GM12878 (cell line): ENCODE results near the gene CCDC78.

Experiments
- BCL3 ChIP-seq: IDR thresholded peaks from 2 replicates; pipeline ENCODE4 v1.6.1; 2011; ENCODE audit warnings: borderline replicate concordance, low read depth, mild to moderate bottlenecking, moderate library complexity, low read length; ENCODE audit not compliant: insufficient read depth, poor library complexity, severe bottlenecking
- CTCF ChIP-seq, 3 experiments: IDR thresholded peaks in 2 of 3; conservative IDR thresholded peaks in 1 of 3; 2 replicates each; pipeline ENCODE4 v1.5.1; 2011; ENCODE audit warnings: low read depth in 3 of 3, low read length in 3 of 3, mild to moderate bottlenecking in 3 of 3, control low read depth in 2 of 3, moderate library complexity in 2 of 3, inconsistent platforms in 1 of 3, mixed read lengths in 1 of 3; ENCODE audit not compliant: control insufficient read depth in 2 of 3, insufficient read depth in 1 of 3; ENCODE audit errors: extremely low read depth in 1 of 3
- EP300 ChIP-seq, 2 experiments: fragments of 150-350 bp in 1 of 2; IDR thresholded peaks; 2 replicates each; pipeline ENCODE4 v1.6.1; 2011 to 2012; ENCODE audit warnings: low read depth in 2 of 2, low read length in 2 of 2, borderline replicate concordance in 1 of 2, improper control_type of control experiment in 1 of 2, inconsistent platforms in 1 of 2; ENCODE audit not compliant: control insufficient read depth in 1 of 2
- FOXK2 ChIP-seq: fragments of 450-650 bp; IDR thresholded peaks from 2 replicates; pipeline ENCODE4 v1.6.1; 2017; ENCODE audit warnings: mild to moderate bottlenecking, moderate library complexity
- GABPA ChIP-seq: IDR thresholded peaks from 2 replicates; pipeline ENCODE4 v1.6.1; 2014; ENCODE audit warnings: antibody characterized with exemption, low read depth, mild to moderate bottlenecking, inconsistent platforms
- NRF1 ChIP-seq: conservative IDR thresholded peaks from 2 replicates; pipeline ENCODE4 v1.6.1; 2011; ENCODE audit warnings: mild to moderate bottlenecking, low read depth, low read length, improper control_type of control experiment
- PAX8 ChIP-seq: fragments of 450-650 bp; IDR thresholded peaks from 2 replicates; pipeline ENCODE4 v1.6.1; 2017; ENCODE audit warnings: mild to moderate bottlenecking, moderate library complexity
- SREBF2 ChIP-seq: IDR thresholded peaks from 2 replicates; pipeline ENCODE4 v1.6.1; 2012; ENCODE audit warnings: mild to moderate bottlenecking, low read length
- SRF ChIP-seq, 2 experiments: IDR thresholded peaks; 2 replicates each; pipeline ENCODE4 v1.6.1; 2011; ENCODE audit warnings: low read depth in 2 of 2, low read length in 2 of 2, mild to moderate bottlenecking in 1 of 2, moderate library complexity in 1 of 2
- TF ChIP-seq, protein P1 (sequence below): fragments of 150-350 bp; IDR thresholded peaks from 2 replicates; pipeline ENCODE4 v1.6.1; 2014; ENCODE audit warnings: mild to moderate bottlenecking, low read depth, low read length

DNA sequence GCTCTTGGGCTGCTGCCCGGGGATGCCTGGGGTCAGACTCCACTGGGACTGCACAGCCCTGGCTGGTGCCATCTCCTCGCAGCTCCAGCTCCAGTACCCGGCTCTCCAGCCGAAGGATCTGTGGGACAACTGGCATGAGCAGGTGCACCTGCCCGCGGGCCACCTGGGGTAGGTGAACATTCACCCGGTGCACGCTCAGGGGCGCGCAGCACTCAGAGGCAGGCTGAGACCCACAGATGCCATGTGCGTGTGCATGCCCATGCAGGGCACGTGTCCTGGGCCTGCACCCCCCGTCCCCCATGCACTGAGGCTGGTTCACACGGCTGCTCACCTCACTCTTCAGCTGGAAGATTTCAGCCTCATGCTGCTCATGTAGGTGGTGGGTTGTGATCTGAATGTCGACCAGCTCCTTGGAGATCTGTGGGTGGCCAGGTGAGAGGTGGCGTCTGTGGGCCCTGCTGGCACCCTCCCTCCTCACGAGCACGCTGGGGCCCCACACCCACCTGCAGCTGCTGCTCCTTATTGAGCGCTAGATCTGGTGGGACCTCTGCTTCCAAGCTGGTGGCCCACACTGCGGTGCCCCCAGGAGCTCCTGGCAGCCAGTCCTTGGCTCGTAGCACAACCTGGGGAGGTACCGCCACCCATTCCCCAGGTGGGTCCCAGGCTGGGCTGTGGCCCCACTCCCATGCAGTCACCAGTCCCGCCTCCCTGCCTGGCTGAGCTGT is 618 bp downstream of the CCDC78 start:
- TF ChIP-seq CTCF (IDR thresholded peaks at IDR 0.05 in 2 of 3, conservative IDR thresholded peaks at IDR 0.05 in 1 of 3; ENCODE audit: control insufficient read depth in 2 of 3, extremely low read depth in 1 of 3, insufficient read depth in 1 of 3, low read depth in 3 of 3, low read length in 3 of 3) (no peak), GABPA (no peak), SREBF2 (no peak), FOXK2 (no peak), BCL3 (no peak), EP300 (IDR thresholded peaks at IDR 0.05; ENCODE audit: borderline replicate concordance in 1 of 2, control insufficient read depth in 1 of 2, low read depth in 2 of 2, low read length in 2 of 2) (no peak), NRF1 (no peak), PAX8 (no peak), SRF (IDR thresholded peaks at IDR 0.05; ENCODE audit: low read depth in 2 of 2, low read length in 2 of 2) (no peak)
- TF ChIP-seq, protein P1, sequence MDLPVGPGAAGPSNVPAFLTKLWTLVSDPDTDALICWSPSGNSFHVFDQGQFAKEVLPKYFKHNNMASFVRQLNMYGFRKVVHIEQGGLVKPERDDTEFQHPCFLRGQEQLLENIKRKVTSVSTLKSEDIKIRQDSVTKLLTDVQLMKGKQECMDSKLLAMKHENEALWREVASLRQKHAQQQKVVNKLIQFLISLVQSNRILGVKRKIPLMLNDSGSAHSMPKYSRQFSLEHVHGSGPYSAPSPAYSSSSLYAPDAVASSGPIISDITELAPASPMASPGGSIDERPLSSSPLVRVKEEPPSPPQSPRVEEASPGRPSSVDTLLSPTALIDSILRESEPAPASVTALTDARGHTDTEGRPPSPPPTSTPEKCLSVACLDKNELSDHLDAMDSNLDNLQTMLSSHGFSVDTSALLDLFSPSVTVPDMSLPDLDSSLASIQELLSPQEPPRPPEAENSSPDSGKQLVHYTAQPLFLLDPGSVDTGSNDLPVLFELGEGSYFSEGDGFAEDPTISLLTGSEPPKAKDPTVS = no peak
